ENCODE measurements around the gene MAS1.
A peak's percentile ranks its signal among the peaks of the same experiment; 100 is the strongest.
"Not testable (repeated sequence)": the region's sequence is repeated elsewhere in the genome, so short reads cannot be mapped to it uniquely, and the experiment has no call there.

Gene MAS1

DNA sequence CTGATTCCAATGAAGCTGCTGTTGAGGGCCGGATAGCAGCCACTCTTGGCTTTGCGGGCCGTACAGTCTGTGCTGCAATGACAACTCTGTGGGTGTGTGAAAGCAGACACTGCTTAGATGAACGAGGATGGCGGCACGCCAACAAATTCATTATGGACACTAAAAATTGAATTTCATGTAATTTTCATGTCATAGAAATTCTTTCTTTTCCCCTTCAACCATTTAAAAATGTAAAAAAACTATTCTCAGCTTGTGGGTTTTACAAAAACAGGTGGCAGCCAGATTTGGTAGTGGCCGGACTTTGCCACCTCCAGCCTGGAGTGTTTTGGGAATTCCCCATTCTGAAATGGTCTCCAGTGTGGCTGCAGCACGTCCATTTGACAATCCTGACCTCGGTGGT lies 26.0 kb downstream of the MAS1 start:
- no peak for DNase-seq (ENCODE audit: low read depth)

DNA sequence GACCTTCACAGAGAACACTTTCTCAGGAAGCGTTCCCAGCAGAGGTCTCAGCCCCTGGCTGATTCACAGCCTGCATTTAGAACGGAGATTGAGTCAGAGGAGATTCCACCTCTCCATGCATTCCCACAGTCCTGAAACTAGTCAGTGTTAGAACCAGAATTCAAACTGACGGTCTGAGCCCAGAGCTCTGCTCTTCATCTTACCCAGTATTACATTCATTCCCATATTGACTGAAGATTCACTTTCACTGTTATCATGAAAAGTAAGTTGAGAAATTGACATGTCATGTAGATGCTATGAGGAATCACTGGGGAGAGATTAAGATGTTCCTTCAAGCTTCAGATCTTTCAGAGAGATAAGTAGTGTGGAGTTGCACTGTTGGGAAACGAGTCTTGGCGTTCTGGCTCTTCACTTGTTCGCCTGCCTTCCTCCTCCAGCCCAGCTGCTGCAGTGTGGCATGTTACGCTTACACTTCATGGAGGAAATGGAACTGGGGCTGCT lies 28.3 kb downstream of the MAS1 start:
- DNase-seq (ENCODE audit: low read depth): no peak

DNA sequence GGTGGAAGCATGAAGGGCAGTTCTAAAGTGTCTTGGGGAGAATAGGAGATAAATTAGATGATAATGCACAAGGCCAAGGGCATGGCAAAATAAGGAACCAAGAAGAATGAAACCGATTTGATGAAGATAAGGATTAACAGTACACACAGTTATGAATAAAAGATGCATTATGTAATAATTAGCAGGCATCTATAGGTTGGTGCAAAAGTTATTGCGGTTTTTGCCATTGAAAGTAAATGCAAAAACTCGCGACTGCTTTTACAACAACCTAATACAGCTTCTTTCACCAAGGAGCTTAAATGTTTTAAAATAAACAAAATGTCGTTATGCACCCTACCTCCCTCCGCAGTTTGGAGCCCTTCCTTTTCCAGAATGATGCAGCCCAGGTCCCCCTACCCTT lies 29.0 kb downstream of the MAS1 start:
- DNase-seq (ENCODE audit: low read depth): no peak

DNA sequence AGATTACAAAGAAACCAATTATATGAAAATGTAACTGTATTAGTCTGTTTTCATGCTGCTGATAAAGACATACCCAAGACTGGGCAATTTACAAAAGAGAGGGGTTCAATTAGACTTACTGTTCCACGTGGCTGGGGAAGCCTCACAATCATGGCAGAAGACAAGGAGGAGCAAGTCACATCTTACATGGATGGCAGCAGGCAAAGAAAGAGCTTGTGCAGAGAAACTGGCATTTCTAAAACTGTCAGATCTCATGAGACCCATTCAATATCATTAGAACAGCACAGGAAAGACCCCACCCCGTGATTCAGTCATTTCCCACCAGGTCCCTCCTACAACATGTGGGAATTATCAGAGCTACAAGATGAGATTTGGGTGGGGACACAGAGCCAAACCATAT lies 33.4 kb downstream of the MAS1 start:
- DNase-seq (ENCODE audit: low read depth): not testable (repeated sequence)

DNA sequence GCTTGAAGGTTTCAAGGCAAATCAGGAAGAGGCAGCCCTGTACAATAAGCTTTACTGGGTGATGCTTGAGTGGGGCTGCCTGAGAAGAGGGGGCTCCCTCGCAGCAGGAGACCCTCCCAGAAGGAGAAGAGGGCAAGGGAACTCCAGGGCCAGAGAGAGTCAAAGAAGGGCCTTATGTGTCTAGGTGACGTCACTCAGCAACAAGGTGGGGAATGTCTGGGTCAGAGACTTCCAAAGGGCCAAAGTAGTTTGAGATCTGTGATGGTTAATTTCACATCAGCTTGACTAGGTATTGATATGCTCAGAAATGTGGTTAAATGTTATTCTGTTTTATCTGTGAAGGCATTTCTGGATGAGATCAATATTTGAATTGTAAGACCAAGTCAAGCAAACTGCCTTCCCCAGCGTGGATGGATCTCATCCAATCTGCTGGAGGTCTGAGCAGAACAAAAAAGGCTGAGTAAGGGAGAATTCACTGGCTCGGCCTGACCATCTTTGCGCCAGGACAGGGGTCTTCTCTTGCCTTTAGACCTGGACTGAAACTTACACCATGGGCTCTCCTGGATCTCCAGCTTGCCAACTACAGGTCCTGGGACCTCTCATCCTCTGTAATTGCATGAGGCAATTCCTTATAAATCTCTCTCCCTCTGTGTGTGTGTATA lies 35.9 kb downstream of the MAS1 start:
- DNase-seq (ENCODE audit: low read depth): no peak

DNA sequence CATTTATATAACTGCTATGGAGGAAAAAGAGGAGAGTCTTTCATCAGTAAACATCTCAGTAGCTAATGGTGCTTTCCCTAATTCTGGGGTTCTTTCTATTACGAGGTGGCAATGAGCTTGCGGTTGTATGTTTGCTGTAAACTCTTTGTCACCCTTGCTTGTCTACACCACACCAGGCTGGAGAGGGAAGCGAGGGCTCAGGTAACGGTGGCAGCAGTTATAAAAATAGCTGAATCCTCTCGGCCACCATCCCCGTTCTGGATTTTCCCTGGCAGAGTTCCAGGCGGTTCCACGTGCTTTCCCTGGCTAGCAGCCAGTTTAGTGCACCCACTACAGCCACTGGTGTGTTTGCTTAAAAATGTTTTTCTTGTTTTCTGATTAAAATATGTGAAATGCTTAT lies 39.0 kb downstream of the MAS1 start:
- peak; percentile 30 for DNase-seq (ENCODE audit: low read depth)

DNA sequence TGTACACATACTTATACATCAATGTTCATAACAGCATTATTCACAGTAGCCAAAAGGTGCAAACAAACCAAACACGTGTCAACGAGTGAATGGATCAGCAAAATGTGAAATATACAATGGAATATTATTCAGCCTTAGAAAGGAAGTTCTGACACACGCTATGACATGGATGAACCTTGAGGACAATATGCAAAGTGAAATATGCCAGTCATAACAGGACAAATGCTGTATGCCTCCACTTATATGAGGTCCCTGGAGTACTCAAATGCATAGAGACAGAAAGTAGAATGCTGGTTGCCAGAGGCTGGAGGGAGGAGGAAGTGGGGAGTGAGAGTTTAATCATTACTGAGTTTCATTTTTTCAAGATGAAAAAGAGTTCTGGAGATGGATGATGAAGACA lies 40.3 kb downstream of the MAS1 start:
- DNase-seq (ENCODE audit: low read depth): no peak

DNA sequence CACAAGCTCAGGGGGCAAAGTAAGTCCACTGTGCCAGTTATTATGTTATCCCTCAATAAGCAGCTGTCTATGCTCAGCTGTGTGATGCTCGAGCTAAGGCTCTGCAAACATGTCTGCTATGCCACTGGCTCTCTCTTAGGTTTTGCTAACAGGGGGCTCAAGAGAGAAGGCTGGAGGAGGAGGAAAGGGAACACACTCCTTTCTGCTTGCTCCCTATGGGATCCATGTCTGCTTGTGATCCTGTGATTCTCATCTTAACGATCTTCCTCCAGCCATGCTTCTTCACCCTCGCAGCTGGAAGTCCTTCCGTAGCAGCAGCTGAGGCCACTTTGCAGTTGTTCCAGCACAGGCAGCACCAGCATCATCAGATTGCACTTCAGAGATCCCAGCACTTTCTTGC lies 41.1 kb downstream of the MAS1 start:
- DNase-seq (ENCODE audit: low read depth): no peak

DNA sequence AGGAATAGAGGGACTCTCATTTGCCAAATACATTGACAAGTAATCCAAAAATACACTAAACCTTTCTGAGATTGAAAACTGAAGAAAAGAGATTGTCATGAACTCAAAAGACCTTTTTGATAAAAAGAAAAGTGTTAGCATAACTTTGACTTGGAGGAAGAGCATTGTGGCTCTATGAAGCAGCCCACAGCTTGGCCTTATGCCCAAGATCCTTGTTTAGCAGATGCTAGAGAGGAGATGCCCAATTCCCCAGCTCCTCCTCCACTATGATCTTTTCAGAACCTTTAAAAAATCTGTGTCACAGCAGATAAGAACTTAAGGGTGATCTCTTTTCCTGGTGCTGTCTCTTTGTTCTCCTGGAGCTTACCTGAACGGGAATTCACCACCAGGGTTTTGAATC lies 42.3 kb downstream of the MAS1 start:
- DNase-seq (ENCODE audit: low read depth): no peak

DNA sequence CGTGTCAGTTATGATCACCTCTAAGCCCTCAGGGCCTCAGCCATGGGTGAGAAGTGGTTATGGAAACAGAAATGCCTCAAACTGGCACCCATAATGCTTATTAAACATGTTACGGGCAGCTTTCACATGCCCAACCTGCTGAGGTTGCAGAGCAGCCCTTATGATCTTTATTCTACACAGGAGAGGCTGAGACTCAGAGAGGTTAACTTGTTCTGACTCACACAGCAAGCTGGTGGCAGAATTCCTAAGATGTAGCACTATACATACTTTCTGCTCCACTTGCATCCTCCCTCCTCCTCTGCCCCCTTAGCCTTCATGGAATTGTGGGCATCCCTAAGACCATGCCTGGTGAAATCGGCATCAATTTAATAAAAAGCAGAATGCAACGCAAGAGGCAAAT lies 43.4 kb downstream of the MAS1 start:
- no peak for DNase-seq (ENCODE audit: low read depth)

DNA sequence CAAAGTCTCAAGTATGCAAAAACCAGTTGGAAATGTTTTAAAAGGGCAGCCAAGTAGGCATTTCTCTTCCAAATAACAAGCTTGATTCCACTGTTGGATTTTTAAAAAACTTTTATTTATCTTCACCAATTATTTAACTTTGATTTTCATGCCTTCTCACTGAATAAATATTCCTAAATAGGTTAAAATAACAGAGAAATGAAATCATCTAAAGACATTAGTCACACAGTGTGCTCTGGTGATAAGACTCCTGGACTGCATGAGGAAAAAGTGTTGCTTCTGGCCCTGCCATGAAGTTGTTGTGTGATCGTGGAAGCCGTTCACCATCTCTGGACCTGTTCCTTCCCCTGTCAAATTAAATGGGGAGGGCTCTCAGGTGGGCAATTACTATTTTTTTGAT lies 44.3 kb downstream of the MAS1 start:
- no peak for DNase-seq (ENCODE audit: low read depth)

DNA sequence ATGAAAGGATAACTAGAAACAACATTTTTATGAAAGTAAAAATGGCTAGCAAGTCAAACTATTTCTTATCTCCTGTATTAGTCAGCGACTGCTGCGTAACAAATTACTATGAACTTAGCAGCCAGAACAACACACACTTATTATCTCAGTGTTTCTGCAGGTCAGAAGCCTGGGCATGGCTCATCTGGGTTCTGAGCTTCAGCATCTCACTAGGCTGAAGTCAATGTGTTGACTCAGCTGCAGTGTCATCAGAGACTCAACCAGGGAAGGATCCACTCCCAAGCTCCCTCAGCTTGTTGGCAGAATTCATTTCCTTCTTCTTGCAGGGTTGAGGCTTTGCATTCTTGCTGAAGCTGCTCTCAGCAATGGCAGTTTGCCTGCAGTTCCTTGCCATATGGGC lies 44.8 kb downstream of the MAS1 start:
- DNase-seq (ENCODE audit: low read depth): no peak

DNA sequence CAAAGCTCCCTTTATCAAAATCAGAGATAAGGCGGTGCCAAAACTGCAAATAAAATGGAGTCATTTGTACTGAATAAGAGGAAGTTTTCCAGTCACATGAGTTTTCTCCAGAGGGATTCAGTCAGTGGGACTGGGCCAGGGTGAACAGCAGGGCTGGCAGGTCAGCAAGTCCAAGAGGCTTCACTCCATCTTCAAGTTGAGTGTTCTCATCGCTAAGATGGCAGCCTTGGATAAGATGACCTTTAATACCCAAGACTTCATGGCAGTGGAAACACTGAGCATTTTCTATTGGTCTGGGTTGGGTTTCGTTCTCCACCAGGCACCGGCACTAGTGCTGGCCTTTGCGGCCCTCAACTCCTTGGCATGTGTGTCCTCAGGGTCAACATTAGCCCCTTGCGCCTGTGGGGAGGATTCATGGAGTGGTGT lies 48.8 kb downstream of the MAS1 start:
- DNase-seq (ENCODE audit: low read depth): no peak

Data from activated T-helper 1 cell treated with Interleukin-2 at 50 U/mL for 16 hours (primary cell).